ENCODE results near the gene ZNF639. TPM values are rescaled to one million over a fixed set of nuclear protein-coding genes. Genes with fewer than 3 reads are reported as not detected.

The ZNF639 gene
- total and polyA plus RNA-seq, 8 donors, result 15.7 to 66.1 (median 30.4) TPM

- DNase-seq, result no peak
- Histone ChIP-seq H3K4me1 (peaks cover 0 to 16% (median 9%) of the 10 kb centered on the region in 4 donors), H3K36me3 (peaks cover 43 to 97% (median 85%) of the 10 kb centered on the region in 4 donors), H3K27ac (no peak overlapping the region), H3K27me3 (no peaks in the 10 kb centered on the region), H3K9me3 (no peaks in the 10 kb centered on the region), H3K4me3 (no peak overlapping the region)
- no peak for TF ChIP-seq POLR2A (IDR thresholded peaks at IDR 0.05)
- WGBS, 5 donors, result 88 to 100% (median 96%) methylated on average over 1 of the region's 1 CpG
- intact Hi-C loops (cut with DNase I; ENCODE audit: low total_unique reads), result no loop called here
Measured at GRCh38 chr3:179330438-179330837, 7.6 kb downstream of the ZNF639 start.

- no peaks in the 10 kb centered on the region for H3K9me3 ChIP-seq
- no peak overlapping the region for H3K4me3 ChIP-seq
- H3K27me3 ChIP-seq, result no peaks in the 10 kb centered on the region
- no peaks in the 10 kb centered on the region for H3K4me1 ChIP-seq
- intact Hi-C loops (cut with DNase I; ENCODE audit: low total_unique reads), result no loop called here
- DNase-seq, result no peak
- H3K27ac ChIP-seq, result no peak overlapping the region
- TF ChIP-seq CTCF (IDR thresholded peaks at IDR 0.05), result no peak
- TF ChIP-seq POLR2A (IDR thresholded peaks at IDR 0.05), result no peak
- no peak for TF ChIP-seq POLR2AphosphoS5 (IDR thresholded peaks at IDR 0.05)
- TF ChIP-seq EP300 (IDR thresholded peaks at IDR 0.05), result no peak
- peaks cover 44 to 100% (median 92%) of the 10 kb centered on the region in 4 donors for H3K36me3 ChIP-seq
- WGBS, 5 donors, result 95 to 97% (median 96%) methylated on average over 4 of the region's 4 CpGs
Measured at GRCh38 chr3:179332240-179332639, 9.4 kb downstream of the ZNF639 start.

GRCh38 chr3:179333084-179333483, 10.3 kb downstream of the ZNF639 start:
- peaks cover 44 to 98% (median 94%) of the 10 kb centered on the region in 4 donors for H3K36me3 ChIP-seq
- H3K27me3 ChIP-seq, result no peaks in the 10 kb centered on the region
- no peaks in the 10 kb centered on the region for H3K9me3 ChIP-seq
- intact Hi-C loops (cut with DNase I; ENCODE audit: low total_unique reads), result no loop called here
- 80 to 95% (median 93%) methylated on average over 2 of the region's 2 CpGs for WGBS, 5 donors
- no peak for TF ChIP-seq POLR2AphosphoS5 (IDR thresholded peaks at IDR 0.05)
- no peak for TF ChIP-seq EP300 (IDR thresholded peaks at IDR 0.05)
- H3K4me1 ChIP-seq, result no peaks in the 10 kb centered on the region
- H3K27ac ChIP-seq, result no peak overlapping the region
- no peak for DNase-seq
- no peak overlapping the region for H3K4me3 ChIP-seq

- 41 to 87% (median 53%) methylated on average over 1 of the region's 1 CpG for WGBS, 5 donors
- no peak for DNase-seq
- no peak overlapping the region for H3K27ac ChIP-seq
Measured at GRCh38 chr3:179336345-179336929, 13.6 kb downstream of the ZNF639 start.

More at GRCh38 chr3:179336345-179336929, 13.6 kb downstream of the ZNF639 start:
- TF ChIP-seq POLR2AphosphoS5 (IDR thresholded peaks at IDR 0.05), result no peak
- TF ChIP-seq EP300 (IDR thresholded peaks at IDR 0.05), result no peak
- no peak for TF ChIP-seq CTCF (IDR thresholded peaks at IDR 0.05)
- no peak for TF ChIP-seq POLR2A (IDR thresholded peaks at IDR 0.05)
- H3K27me3 ChIP-seq, result no peaks in the 10 kb centered on the region
- intact Hi-C loops (cut with DNase I; ENCODE audit: low total_unique reads), result no loop called here
- H3K36me3 ChIP-seq, result peaks cover 24 to 79% (median 64%) of the 10 kb centered on the region in 4 donors
- H3K4me3 ChIP-seq, result no peak overlapping the region
- no peaks in the 10 kb centered on the region for H3K9me3 ChIP-seq
- no peaks in the 10 kb centered on the region for H3K4me1 ChIP-seq
